ENCODE results near the gene ADAM19. TPM values are rescaled to one million over a fixed set of nuclear protein-coding genes. Genes with fewer than 3 reads are reported as not detected.

The ADAM19 gene
- total RNA-seq, 1 experiment from 2014 or later = 3.5 TPM

GRCh38 chr5:157458835-157459234, 116.7 kb downstream of the ADAM19 start:
- no peaks in the 10 kb centered on the region; the same call in 1 of the 2 replicates for H3K36me3 ChIP-seq (ENCODE audit: control insufficient read depth, insufficient read depth, low read length)
- no peaks in the 10 kb centered on the region for H3K4me1 ChIP-seq (ENCODE audit: control insufficient read depth, insufficient read depth, low read length)
- H3K27me3 ChIP-seq (ENCODE audit: control insufficient read depth, insufficient read depth, low read length) = peaks cover 21% of the 10 kb centered on the region
- no peak overlapping the region for H3K4me3 ChIP-seq (ENCODE audit: low read depth in 2 of 2, low read length in 2 of 2)
- TF ChIP-seq, protein P1, sequence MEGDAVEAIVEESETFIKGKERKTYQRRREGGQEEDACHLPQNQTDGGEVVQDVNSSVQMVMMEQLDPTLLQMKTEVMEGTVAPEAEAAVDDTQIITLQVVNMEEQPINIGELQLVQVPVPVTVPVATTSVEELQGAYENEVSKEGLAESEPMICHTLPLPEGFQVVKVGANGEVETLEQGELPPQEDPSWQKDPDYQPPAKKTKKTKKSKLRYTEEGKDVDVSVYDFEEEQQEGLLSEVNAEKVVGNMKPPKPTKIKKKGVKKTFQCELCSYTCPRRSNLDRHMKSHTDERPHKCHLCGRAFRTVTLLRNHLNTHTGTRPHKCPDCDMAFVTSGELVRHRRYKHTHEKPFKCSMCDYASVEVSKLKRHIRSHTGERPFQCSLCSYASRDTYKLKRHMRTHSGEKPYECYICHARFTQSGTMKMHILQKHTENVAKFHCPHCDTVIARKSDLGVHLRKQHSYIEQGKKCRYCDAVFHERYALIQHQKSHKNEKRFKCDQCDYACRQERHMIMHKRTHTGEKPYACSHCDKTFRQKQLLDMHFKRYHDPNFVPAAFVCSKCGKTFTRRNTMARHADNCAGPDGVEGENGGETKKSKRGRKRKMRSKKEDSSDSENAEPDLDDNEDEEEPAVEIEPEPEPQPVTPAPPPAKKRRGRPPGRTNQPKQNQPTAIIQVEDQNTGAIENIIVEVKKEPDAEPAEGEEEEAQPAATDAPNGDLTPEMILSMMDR (IDR thresholded peaks at IDR 0.05) = no peak
- no peak for TF ChIP-seq REST (IDR thresholded peaks at IDR 0.05; ENCODE audit: insufficient read depth in 1 of 2, low read depth in 2 of 2, low read length in 1 of 2)
- TF ChIP-seq POLR2AphosphoS5 (IDR thresholded peaks at IDR 0.05; ENCODE audit: low read depth, low read length) = no peak
- no peak for TF ChIP-seq TCF7L2 (IDR thresholded peaks at IDR 0.05; ENCODE audit: low read depth, low read length)
- no peak for TF ChIP-seq SIN3A (IDR thresholded peaks at IDR 0.05; ENCODE audit: borderline replicate concordance, insufficient read depth, low read depth, low read length)
- BruUV-seq (replicated peaks) = no TSS peak
- DNase-seq (ENCODE audit: low read depth, low spot score) (no peak), ATAC-seq (no peak)
- intact Hi-C loops (cut with micrococcal nuclease; ENCODE audit: unreplicated experiment) = no loop called here
- POLR2A ChIA-PET = no interaction called here
- in situ Hi-C loops (cut with HindIII; ENCODE audit: low pct_unique_long_range_greater_than_20kb, low sequenced_read_pairs) = no loop called here
- H3K27ac ChIP-seq (ENCODE audit: low read length) = no peak overlapping the region
- CTCF ChIA-PET = no interaction called here
- no peaks in the 10 kb centered on the region for H3K9me3 ChIP-seq (ENCODE audit: control insufficient read depth, insufficient read depth, low read depth, low read length)

DNA sequence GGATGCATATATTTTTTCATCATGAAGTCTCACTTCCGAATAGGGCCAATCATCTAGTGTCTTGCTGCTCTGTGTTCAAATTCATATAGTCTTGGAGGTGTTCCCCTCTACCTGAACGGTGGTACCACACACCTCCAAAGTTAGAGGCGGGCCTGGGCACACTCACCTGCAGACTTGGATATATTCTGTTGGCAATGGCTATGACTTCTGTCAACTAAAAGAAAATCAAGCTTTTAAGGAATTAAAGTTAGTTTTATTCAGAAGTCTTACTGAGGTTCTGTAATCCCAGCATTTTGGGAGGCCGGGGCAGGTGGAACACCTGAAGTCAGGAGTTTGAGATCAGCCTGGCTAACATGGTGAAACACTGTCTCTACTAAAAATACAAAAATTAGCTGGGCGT, 118.2 kb downstream of the ADAM19 start:
- in situ Hi-C loops (cut with HindIII; ENCODE audit: low pct_unique_long_range_greater_than_20kb, low sequenced_read_pairs) = no loop called here
- Histone ChIP-seq H3K27ac (ENCODE audit: low read length) (no peak overlapping the region), H3K4me3 (ENCODE audit: low read depth in 2 of 2, low read length in 2 of 2) (no peak overlapping the region), H3K9me3 (ENCODE audit: control insufficient read depth, insufficient read depth, low read depth, low read length) (no peaks in the 10 kb centered on the region), H3K27me3 (ENCODE audit: control insufficient read depth, insufficient read depth, low read length) (peaks cover 21% of the 10 kb centered on the region), H3K4me1 (ENCODE audit: control insufficient read depth, insufficient read depth, low read length) (no peaks in the 10 kb centered on the region), H3K36me3 (ENCODE audit: control insufficient read depth, insufficient read depth, low read length) (no peaks in the 10 kb centered on the region; the same call in 1 of the 2 replicates)
- no peak for TF ChIP-seq SIN3A (IDR thresholded peaks at IDR 0.05; ENCODE audit: borderline replicate concordance, insufficient read depth, low read depth, low read length)
- TF ChIP-seq POLR2AphosphoS5 (IDR thresholded peaks at IDR 0.05; ENCODE audit: low read depth, low read length) = no peak
- TF ChIP-seq, protein P1 (IDR thresholded peaks at IDR 0.05) = no peak
- TF ChIP-seq REST (IDR thresholded peaks at IDR 0.05; ENCODE audit: insufficient read depth in 1 of 2, low read depth in 2 of 2, low read length in 1 of 2) = no peak
- no peak for TF ChIP-seq TCF7L2 (IDR thresholded peaks at IDR 0.05; ENCODE audit: low read depth, low read length)
- no TSS peak for BruUV-seq (replicated peaks)
- DNase-seq (ENCODE audit: low read depth, low spot score) (no peak), ATAC-seq (no peak)
- intact Hi-C loops (cut with micrococcal nuclease; ENCODE audit: unreplicated experiment) = no loop called here
- ChIA-PET CTCF (no interaction called here), POLR2A (no interaction called here)

All from Panc1 (cell line).